Mesendoderm (in vitro differentiated cells): Measurements from ENCODE around the gene HSPB7.
"Not testable (repeated sequence)": the region's sequence is repeated elsewhere in the genome, so short reads cannot be mapped to it uniquely, and the experiment has no call there.

Experiments used
- DNase-seq: peaks from one replicate; pipeline ENCODE4 v3.0.0; 2013
- H2AK5ac ChIP-seq: 2 replicates; pipeline ENCODE4 v1.6.1; 2013; ENCODE audit warnings: low read length, inconsistent platforms
- H2BK120ac ChIP-seq: 2 replicates; pipeline ENCODE4 v1.6.1; 2013; ENCODE audit warnings: low read depth, mild to moderate bottlenecking, low read length, moderate library complexity, mixed read lengths
- H2BK15ac ChIP-seq: replicated peaks from 2 replicates; pipeline ENCODE4 v1.6.1; 2013; ENCODE audit warnings: low read depth, mild to moderate bottlenecking, moderate library complexity
- H2BK5ac ChIP-seq: 2 replicates; pipeline ENCODE4 v1.6.1; 2013; ENCODE audit warnings: low read length, inconsistent platforms
- H3K18ac ChIP-seq: 2 replicates; pipeline ENCODE4 v1.6.1; 2013; ENCODE audit warnings: mild to moderate bottlenecking, low read length, mixed read lengths
- H3K23ac ChIP-seq: one replicate; pipeline ENCODE4 v1.6.1; 2013; ENCODE audit warnings: low read length
- H3K27ac ChIP-seq: 2 replicates; pipeline ENCODE4 v1.5.1; 2013; ENCODE audit warnings: low read depth, mild to moderate bottlenecking, inconsistent platforms, low read length, moderate library complexity
- H3K27me3 ChIP-seq: 2 replicates; pipeline ENCODE4 v1.6.1; 2013; ENCODE audit warnings: low read length, control low read depth, mild to moderate bottlenecking, inconsistent platforms; ENCODE audit not compliant: insufficient read depth, poor library complexity
- H3K36me3 ChIP-seq: 2 replicates; pipeline ENCODE4 v1.6.1; 2013; ENCODE audit warnings: low read length, inconsistent platforms; ENCODE audit not compliant: control insufficient read depth, insufficient read depth
- H3K4ac ChIP-seq: one replicate; pipeline ENCODE4 v1.6.1; 2013; ENCODE audit warnings: low read depth, mild to moderate bottlenecking, low read length, moderate library complexity
- H3K4me1 ChIP-seq: 2 replicates; pipeline ENCODE4 v1.6.1; 2013; ENCODE audit warnings: low read depth, low read length, inconsistent platforms; ENCODE audit not compliant: control insufficient read depth
- H3K4me2 ChIP-seq: 2 replicates; pipeline ENCODE4 v1.6.1; 2013; ENCODE audit warnings: low read length
- H3K4me3 ChIP-seq: 2 replicates; pipeline ENCODE4 v1.5.1; 2013; ENCODE audit warnings: mild to moderate bottlenecking, low read length
- H3K56ac ChIP-seq: one replicate; pipeline ENCODE4 v1.6.1; 2013; ENCODE audit warnings: low read length
- H3K79me1 ChIP-seq: 2 replicates; pipeline ENCODE4 v1.6.1; 2013; ENCODE audit warnings: low read length, inconsistent platforms
- H3K79me2 ChIP-seq: 2 replicates; pipeline ENCODE4 v1.6.1; 2013; ENCODE audit warnings: mild to moderate bottlenecking, low read length; ENCODE audit not compliant: control insufficient read depth, insufficient read depth
- H3K9ac ChIP-seq: 2 replicates; pipeline ENCODE4 v1.6.1; 2013; ENCODE audit warnings: low read length, inconsistent platforms
- H4K5ac ChIP-seq: one replicate; pipeline ENCODE4 v1.6.1; 2013; ENCODE audit warnings: low read length
- H4K8ac ChIP-seq: one replicate; pipeline ENCODE4 v1.6.1; 2013; ENCODE audit warnings: low read depth, mild to moderate bottlenecking, control low read depth, low read length, moderate library complexity
- WGBS: extraction: QIAGEN DNeasy Blood & Tissue Kit; methylation state at CpG from one replicate; pipeline ENCODE4 v1.1.7; 2013; ENCODE audit warnings: low lambda C conversion rate, missing lambda C conversion rate; ENCODE audit not compliant: insufficient coverage; ENCODE audit errors: extremely low coverage; 5-methylcytosine and 5-hydroxymethylcytosine counted together

The HSPB7 gene

DNA sequence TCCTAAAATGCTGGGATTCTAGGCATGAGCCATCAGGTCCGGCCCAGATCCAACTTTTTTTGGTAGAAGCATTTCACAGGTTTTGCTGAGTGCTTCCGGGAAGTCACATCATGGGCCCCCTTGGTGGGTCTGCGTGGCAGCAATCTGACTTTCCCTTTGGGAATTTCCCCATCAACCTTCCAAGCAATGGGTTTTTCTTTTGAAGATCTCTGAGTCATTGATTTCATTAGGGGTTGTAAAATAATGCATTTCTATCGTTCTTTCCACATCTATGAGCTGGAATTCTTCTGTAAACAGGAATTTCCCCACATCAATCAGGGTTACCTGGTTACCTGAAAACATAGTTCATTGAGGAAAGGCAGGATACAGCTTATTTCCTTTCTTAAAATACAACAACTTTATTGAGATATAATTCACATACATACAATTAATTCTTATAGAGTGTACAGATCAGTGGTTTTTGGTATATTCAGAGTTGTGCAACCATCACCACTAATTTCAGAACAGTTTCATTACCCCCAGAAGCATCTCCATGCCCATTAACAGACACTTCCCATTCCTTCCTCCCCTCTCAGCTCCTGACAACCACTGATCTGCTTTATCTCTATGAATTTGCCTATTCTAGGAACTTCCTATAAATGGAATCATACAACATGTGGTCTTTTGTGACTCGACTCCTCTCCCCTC is 32.1 kb downstream of the HSPB7 start:
- Histone ChIP-seq H3K9ac (no peak overlapping the region), H2AK5ac (no peak overlapping the region), H3K27ac (no peak overlapping the region), H4K8ac (no peak overlapping the region), H3K79me2 (no peaks in the 10 kb centered on the region), H3K79me1 (no peaks in the 10 kb centered on the region), H3K36me3 (no peaks in the 10 kb centered on the region), H3K56ac (no peak overlapping the region), H3K4ac (no peak overlapping the region), H2BK5ac (no peak overlapping the region), H2BK120ac (no peak overlapping the region), H3K4me2 (no peak overlapping the region), H4K5ac (no peak overlapping the region), H2BK15ac (no peak overlapping the region), H3K4me1 (no peaks in the 10 kb centered on the region), H3K27me3 (no peaks in the 10 kb centered on the region), H3K4me3 (no peak overlapping the region), H3K23ac (no peak overlapping the region), H3K18ac (no peak overlapping the region)
- DNase-seq: no peak
- WGBS: no CpG with 5 or more reads among the region's 5 CpGs

DNA sequence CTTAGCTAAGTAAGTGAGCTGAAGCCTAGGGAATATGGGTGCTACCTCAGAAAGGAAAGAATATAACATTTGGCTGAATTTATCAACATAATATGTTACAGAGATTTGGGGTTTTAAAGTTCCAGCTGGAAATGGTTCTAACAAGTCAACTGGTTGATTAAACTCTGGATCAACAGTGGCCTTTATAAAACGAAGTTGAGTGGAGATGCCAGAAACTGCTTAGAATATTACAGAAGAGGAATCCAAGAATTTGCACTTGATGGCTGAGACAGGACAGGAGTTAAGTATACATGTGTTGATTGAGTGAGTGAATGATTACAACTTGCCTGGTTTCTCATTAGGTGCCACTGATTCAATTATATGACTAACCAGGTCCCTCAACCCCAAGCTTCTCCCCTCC is 34.6 kb downstream of the HSPB7 start:
- Histone ChIP-seq H2AK5ac (no peak overlapping the region), H3K79me2 (no peaks in the 10 kb centered on the region), H3K4me3 (no peak overlapping the region), H3K27ac (no peak overlapping the region), H3K18ac (no peak overlapping the region), H3K27me3 (no peaks in the 10 kb centered on the region), H3K4me2 (no peak overlapping the region), H3K56ac (no peak overlapping the region), H3K9ac (no peak overlapping the region), H3K36me3 (no peaks in the 10 kb centered on the region), H3K79me1 (no peaks in the 10 kb centered on the region), H3K23ac (no peak overlapping the region), H4K8ac (no peak overlapping the region), H2BK15ac (no peak overlapping the region), H4K5ac (no peak overlapping the region), H2BK120ac (no peak overlapping the region), H3K4me1 (no peaks in the 10 kb centered on the region), H2BK5ac (no peak overlapping the region), H3K4ac (no peak overlapping the region)
- WGBS: no CpG with 5 or more reads among the region's 1 CpG
- DNase-seq: no peak

- no peak overlapping the region for H2BK15ac ChIP-seq
- H3K79me2 ChIP-seq: no peaks in the 10 kb centered on the region
- H3K4me1 ChIP-seq: no peaks in the 10 kb centered on the region
- WGBS: no CpG with 5 or more reads among the region's 3 CpGs
- no peak overlapping the region for H4K5ac ChIP-seq
- H3K27ac ChIP-seq: no peak overlapping the region
- H3K79me1 ChIP-seq: no peaks in the 10 kb centered on the region
- H3K23ac ChIP-seq: no peak overlapping the region
- no peak overlapping the region for H3K4me2 ChIP-seq
- no peak overlapping the region for H4K8ac ChIP-seq
- no peaks in the 10 kb centered on the region for H3K27me3 ChIP-seq
- no peak overlapping the region for H3K9ac ChIP-seq
- no peak overlapping the region for H2AK5ac ChIP-seq
- H2BK120ac ChIP-seq: no peak overlapping the region
- no peak overlapping the region for H2BK5ac ChIP-seq
- H3K4ac ChIP-seq: no peak overlapping the region
- H3K18ac ChIP-seq: no peak overlapping the region
- no peak overlapping the region for H3K4me3 ChIP-seq
- no peak for DNase-seq
- no peaks in the 10 kb centered on the region for H3K36me3 ChIP-seq
- H3K56ac ChIP-seq: no peak overlapping the region
Measured at GRCh38 chr1:15981679-15982078, 36.2 kb downstream of the HSPB7 start.

- DNase-seq, H3K27ac ChIP-seq, H4K5ac ChIP-seq, H3K4me2 ChIP-seq, H2AK5ac ChIP-seq, H3K27me3 ChIP-seq, H3K9ac ChIP-seq, H3K36me3 ChIP-seq, H2BK120ac ChIP-seq, H3K4ac ChIP-seq, H2BK15ac ChIP-seq, H3K56ac ChIP-seq, H3K18ac ChIP-seq, H3K23ac ChIP-seq, H3K4me3 ChIP-seq, H3K79me2 ChIP-seq, H4K8ac ChIP-seq, H2BK5ac ChIP-seq, H3K4me1 ChIP-seq, H3K79me1 ChIP-seq: not testable (repeated sequence)
- WGBS: no CpG with 5 or more reads among the region's 4 CpGs
Measured at GRCh38 chr1:15977947-15978346, 39.9 kb downstream of the HSPB7 start.

DNA sequence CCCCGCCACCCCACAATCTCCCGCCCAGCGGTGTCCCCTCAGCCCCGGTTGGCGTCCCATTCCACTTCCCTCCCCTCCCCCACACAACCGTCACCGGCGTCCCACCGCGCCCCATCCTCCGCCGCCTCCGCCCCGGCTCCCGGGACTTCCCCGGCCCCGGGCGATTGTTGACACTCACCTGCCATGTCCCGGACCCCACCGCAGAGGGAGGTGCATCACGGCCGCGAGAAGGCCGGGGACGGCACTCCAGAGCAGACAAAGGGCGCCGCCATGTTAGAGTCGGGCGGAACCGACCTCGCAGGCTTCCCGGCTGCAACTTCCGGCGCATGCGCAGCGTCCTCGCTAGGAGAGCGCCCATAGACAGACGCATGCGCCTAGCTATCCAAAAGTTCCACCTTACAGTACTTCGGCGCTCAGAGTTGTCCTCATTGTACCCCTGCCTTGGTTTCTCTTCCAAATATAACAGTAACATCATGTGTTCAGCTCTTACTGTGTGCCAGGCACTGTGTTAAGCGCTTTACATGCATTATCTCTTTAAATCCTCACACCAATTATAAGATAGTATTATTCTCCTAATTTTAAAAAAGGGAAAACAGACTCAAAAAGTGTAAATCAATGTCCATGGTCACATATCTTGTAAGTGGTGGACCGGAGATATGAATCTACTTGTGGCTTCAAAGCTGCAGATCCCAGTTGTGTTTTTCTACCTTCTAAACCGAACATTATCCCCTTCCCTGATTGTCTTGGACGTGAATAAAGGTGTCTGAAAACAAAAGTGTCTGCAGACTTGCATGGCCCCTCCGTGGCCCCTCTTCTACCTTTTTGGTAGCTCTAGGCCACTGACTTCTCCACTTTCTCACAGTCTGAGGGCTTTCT is 41.8 kb downstream of the HSPB7 start, which contains the start of gene ZBTB17:
Gene ZBTB17 (minus strand): TSS at position 297 of the 876 bp plus-strand sequence. CDS start 27,606 bp downstream, outside the sequence.
- peak within 1 kb of the TSS; percentile 88 for H4K5ac ChIP-seq
- H3K4me2 ChIP-seq: peak within 1 kb of the TSS; percentile 95
- H3K27me3 ChIP-seq: no peaks in the 10 kb centered on the region
- H2BK5ac ChIP-seq: no peak within 1 kb of the TSS
- no peaks in the 10 kb centered on the region for H3K36me3 ChIP-seq
- peaks cover 3% of the 10 kb centered on the region for H3K4me1 ChIP-seq
- H3K18ac ChIP-seq: peak within 1 kb of the TSS; percentile 82
- DNase-seq: peak; percentile 96
- no peak within 1 kb of the TSS for H3K4ac ChIP-seq
- WGBS: no CpG with 5 or more reads among the region's 47 CpGs
- H3K4me3 ChIP-seq: peak within 1 kb of the TSS; percentile 91
- H4K8ac ChIP-seq: peak within 1 kb of the TSS; percentile 7
- H3K79me2 ChIP-seq: no peaks in the 10 kb centered on the region
- no peak within 1 kb of the TSS for H3K23ac ChIP-seq
- no peak within 1 kb of the TSS for H2BK15ac ChIP-seq
- peak within 1 kb of the TSS; percentile 98 for H3K56ac ChIP-seq
- H3K9ac ChIP-seq: peak within 1 kb of the TSS; percentile 92
- no peak within 1 kb of the TSS for H2AK5ac ChIP-seq
- peak within 1 kb of the TSS; percentile 25 for H3K27ac ChIP-seq
- peaks cover 6% of the 10 kb centered on the region for H3K79me1 ChIP-seq
- no peak within 1 kb of the TSS for H2BK120ac ChIP-seq
